ENCODE measurements around the gene GAPDHS. TPM values are rescaled to one million over a fixed set of nuclear protein-coding genes. Genes with fewer than 3 reads are reported as not detected.

Gene GAPDHS
- total and polyA plus RNA-seq, 2 of the 13 experiments (the other 11 are each of a cell fraction or from before 2014, with no cell fraction given) = not detected

- TF ChIP-seq AHDC1 (CRISPR knock-in tag; IDR thresholded peaks at IDR 0.05; ENCODE audit: borderline replicate concordance) = no peak
- TF ChIP-seq MED8 (CRISPR knock-in tag; IDR thresholded peaks at IDR 0.05; ENCODE audit: insufficient replicate concordance) = no peak
- TF ChIP-seq TFE3 (CRISPR knock-in tag; IDR thresholded peaks at IDR 0.05) = peak; percentile 68; the same call in 1 of the 2 replicates
- peak; percentile 66 for TF ChIP-seq CBX5 (CRISPR knock-in tag; IDR thresholded peaks at IDR 0.05; ENCODE audit: borderline replicate concordance)
- no peak; the same call in 1 of the 2 replicates for TF ChIP-seq ZNF333 (CRISPR knock-in tag; IDR thresholded peaks at IDR 0.05; ENCODE audit: borderline replicate concordance)
- TF ChIP-seq RBAK (CRISPR knock-in tag; IDR thresholded peaks at IDR 0.05) = no peak
- no peak for TF ChIP-seq SRSF1 (optimal IDR thresholded peaks at IDR 0.05; ENCODE audit: low read depth, low read length)
- TF ChIP-seq E2F5 (CRISPR knock-in tag; conservative IDR thresholded peaks at IDR 0.05) = no peak
- TF ChIP-seq FIP1L1 (IDR thresholded peaks at IDR 0.05; ENCODE audit: borderline replicate concordance, insufficient read depth, low read depth, low read length) = no peak
- TF ChIP-seq SMAD9 (CRISPR knock-in tag; IDR thresholded peaks at IDR 0.05) = no peak
- TF ChIP-seq XRCC5 (optimal IDR thresholded peaks at IDR 0.05; ENCODE audit: low read length) = no peak
- TF ChIP-seq ZNF781 (CRISPR knock-in tag; IDR thresholded peaks at IDR 0.05; ENCODE audit: borderline replicate concordance, not compliant biosample characterization) = peak; percentile 40
- no peak for TF ChIP-seq HMG20B (CRISPR knock-in tag; conservative IDR thresholded peaks at IDR 0.05)
- TF ChIP-seq MBD4 (IDR thresholded peaks at IDR 0.05; ENCODE audit: borderline replicate concordance, low read length) = no peak
- TF ChIP-seq USF2 (IDR thresholded peaks at IDR 0.05; ENCODE audit: low read depth, low read length) = peak; percentile 26; the same call in 1 of the 2 replicates
- peak; percentile 68; the same call in 1 of the 2 replicates for TF ChIP-seq USF2 (CRISPR knock-in tag; IDR thresholded peaks at IDR 0.05; ENCODE audit: borderline replicate concordance)
- no peak; the same call in 1 of the 2 replicates for TF ChIP-seq ZNF296 (CRISPR knock-in tag; conservative IDR thresholded peaks at IDR 0.05)
- no peak for TF ChIP-seq ZFYVE20 (CRISPR knock-in tag; IDR thresholded peaks at IDR 0.05; ENCODE audit: borderline replicate concordance, low read depth)
Measured at GRCh38 chr19:35545001-35545854, 12.0 kb downstream of the GAPDHS start, which contains the start of gene TMEM147 (continued).
